Measurements from ENCODE around the gene ENPP3.

The ENPP3 gene

DNA sequence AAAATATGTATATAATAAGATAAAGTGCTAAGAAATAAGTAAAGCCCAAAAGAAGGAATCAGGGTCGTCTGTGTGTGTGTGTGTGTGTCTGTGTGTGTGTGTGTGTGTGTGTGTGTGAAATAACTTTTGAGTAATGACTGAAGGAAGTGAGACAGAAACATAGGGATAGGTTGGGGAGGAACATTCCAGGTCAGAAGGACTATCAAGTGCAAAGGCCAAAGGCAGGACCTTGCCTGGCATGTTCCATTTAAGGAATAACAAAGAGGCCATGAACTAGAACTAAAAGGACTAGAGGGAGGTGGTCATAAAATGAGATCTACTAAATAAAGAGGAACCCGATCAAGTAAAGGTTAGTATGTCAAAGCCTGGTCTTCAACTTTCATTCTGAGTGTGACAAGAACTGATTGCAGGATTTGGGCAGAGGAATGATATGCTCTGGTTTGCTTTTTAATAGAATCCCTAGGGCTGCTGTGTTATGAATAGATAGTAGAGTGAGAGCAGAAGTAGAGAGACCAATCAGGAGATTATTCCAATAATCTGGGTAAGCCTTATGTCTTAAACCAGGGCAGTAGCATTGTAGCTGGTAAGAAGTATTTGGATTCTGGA, 6.9 kb downstream of the ENPP3 start:
- DNase-seq: no peak

DNA sequence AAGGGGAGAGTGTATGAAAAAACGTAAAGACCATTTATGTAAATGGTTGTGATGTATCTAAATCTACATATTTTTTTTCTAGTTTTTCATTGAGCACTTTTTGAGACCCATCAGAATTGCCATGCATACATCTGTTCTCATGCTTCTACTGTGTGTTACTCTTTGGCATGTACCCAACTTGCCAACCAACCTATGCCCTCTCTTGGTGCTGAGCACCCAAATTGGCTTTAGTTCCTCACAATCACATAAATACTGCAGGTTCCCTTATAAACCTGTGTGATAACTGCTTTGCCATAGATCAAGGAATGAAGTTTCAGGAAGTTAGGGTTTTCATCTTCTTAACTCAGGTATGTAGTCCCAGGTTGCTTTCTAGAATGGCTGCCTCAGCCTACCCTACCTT, 7.8 kb downstream of the ENPP3 start:
- no peak for DNase-seq

DNA sequence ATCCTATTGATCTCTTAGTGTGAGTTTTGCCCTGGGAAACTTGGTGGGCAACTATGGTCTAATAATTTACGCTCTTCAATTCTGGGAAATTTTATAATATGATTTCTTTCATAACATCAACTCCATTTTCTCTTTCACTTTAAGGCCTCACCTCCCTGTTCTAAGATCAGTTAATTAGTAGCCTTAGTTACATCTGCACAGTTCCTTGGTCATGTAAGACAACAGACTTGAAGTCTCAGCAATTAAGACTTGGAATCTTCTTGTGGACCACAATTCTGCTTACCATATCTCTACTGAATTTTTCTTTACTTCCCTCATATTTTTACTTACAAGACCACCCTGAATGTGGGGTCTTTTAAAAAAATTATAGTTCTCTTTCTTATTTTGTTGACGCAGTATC, 8.7 kb downstream of the ENPP3 start:
- no peak for DNase-seq

GRCh38 chr6:131646249-131646670, 9.2 kb downstream of the ENPP3 start:
- DNase-seq: no peak

DNA sequence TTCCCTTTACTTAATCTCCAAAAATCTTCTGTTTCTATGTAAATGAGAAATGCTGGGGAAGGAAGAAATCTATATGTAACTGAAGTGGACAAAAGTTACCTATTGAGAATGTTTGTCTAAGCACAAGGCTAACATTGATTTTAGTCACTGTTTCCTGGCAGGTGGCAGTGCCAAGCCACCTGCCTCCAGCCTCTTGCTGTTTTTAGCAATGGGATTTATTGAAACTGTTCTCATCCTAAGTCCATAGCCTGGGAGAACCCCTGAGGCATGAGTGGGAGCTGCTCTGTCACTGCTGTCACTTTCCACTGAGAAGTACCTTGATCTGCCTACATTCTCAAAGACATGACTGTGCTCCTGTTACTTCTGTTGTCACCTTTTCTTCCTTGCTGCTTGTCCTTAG, 14.7 kb downstream of the ENPP3 start:
- DNase-seq: no peak

- no peak for DNase-seq
Observed at GRCh38 chr6:131652472-131652871, 15.4 kb downstream of the ENPP3 start.

DNA sequence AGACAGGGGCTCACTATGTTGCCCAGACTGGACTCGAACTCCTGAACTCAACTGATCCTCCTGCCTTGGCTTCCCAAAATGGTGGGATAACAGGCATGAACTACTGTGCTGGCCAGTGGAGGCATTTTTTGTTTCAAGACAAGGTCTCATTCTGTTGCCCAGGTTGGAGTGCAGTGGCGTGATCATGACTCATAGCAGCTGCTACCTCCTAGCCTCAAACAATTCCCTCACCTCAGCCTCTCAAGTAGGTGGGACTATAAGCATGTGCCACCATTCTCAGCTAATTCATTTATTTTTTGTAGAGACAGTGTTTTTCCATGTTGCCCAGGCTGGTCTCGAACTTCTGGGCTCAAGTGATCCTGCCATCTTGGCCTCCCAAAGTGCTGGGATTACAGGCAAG, 17.2 kb downstream of the ENPP3 start:
- no peak for DNase-seq

DNA sequence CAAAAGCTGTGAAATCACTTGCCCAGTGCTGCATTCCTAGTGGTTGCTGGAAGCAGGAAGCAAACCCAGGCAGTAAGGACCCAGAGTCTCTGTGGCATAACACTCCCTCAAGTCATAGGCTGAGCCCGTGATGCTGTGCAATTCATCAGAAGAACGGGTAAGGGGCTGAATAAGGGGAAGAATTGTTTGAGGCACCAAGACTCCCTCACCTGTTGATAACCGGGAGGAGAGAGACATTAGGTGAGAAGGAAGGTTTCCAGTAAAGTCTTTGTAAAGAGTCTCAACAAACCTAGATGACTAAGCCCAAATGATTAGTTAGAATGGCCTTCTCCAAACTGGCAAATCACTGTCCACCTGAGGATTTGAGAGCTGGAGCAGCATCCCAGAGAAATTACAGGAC, 18.3 kb downstream of the ENPP3 start:
- DNase-seq: no peak

GRCh38 chr6:131655951-131656350, 18.8 kb downstream of the ENPP3 start:
- no peak for DNase-seq

DNA sequence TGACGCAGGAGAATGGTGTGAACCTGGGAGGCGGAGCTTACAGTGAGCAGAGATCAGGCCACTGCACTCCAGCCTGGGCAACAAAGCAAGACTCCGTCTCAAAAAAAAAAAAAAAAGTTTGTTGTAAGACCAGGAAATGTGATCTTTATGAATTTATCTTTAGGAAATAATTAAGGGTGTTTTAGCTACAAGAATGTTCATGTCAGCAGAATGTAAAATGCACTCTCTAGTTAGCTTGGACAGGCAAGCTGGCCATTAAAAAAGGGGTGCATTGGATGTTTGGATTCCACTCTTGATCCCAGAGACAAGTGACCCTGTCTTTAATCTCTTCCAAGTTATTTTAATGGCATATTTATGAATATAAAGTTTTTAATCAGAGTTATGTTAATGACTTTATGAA, 19.6 kb downstream of the ENPP3 start:
- DNase-seq: no peak

- no peak for DNase-seq
Observed at GRCh38 chr6:131657222-131657621, 20.1 kb downstream of the ENPP3 start.

GRCh38 chr6:131657630-131658111, 20.6 kb downstream of the ENPP3 start:
- DNase-seq: no peak

DNA sequence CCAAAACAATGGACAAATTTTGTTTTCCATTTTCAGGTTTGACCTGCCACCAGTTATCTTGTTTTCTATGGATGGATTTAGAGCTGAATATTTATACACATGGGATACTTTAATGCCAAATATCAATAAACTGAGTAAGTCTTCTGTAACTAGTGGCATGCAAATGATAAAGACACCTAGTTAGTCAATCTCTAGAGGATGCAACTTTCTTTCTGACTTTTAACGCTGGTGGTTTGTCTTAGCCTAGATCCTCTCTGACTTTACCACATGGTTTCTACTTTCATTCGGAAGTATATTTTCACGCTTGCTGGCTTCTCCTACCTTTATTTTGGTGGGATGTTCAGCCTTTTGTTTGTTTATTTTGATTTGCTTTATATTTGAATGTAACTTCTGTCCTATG, 21.2 kb downstream of the ENPP3 start:
- DNase-seq: no peak

DNA sequence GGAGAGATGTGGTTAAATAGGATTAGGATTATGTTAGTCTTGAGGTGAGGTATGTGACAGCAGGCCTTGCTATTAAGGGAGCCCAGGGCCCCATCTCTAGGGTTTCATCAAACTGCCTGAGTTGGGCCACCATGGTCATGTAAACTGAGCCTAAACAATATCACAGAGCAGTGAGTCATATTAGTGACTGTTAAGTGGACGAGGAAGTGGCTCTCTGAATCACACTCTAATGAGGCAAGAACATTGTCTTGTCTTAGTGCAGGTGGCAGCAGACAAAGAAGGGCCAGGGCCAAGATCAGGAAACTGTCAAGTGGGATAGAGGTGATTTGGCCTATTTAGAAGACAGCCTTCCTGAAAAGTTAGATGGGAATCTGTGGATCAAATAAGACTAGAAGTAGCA, 23.1 kb downstream of the ENPP3 start:
- no peak for DNase-seq

GRCh38 chr6:131663578-131664165, 26.6 kb downstream of the ENPP3 start:
- DNase-seq: no peak

DNA sequence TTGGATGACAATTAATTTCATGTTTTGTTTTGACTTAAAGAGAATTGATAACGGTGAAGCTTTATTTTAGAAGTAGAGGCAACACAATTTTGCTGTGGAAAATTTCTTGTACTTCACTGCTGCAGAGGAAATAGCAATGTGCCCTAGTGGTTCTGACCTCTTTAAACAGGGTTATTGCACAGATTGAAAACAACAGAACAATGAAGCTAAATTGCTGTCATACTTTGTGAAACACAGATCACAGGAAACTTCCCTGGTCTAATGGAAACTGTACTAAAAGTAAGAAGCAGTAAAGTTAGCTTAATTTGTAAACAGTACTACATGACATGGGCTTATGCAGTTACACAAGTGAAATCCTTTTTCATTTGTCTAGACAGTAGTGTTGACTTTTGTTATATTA, 32.8 kb downstream of the ENPP3 start:
- no peak for DNase-seq

- no peak for DNase-seq
Observed at GRCh38 chr6:131673184-131673583, 36.1 kb downstream of the ENPP3 start.

DNA sequence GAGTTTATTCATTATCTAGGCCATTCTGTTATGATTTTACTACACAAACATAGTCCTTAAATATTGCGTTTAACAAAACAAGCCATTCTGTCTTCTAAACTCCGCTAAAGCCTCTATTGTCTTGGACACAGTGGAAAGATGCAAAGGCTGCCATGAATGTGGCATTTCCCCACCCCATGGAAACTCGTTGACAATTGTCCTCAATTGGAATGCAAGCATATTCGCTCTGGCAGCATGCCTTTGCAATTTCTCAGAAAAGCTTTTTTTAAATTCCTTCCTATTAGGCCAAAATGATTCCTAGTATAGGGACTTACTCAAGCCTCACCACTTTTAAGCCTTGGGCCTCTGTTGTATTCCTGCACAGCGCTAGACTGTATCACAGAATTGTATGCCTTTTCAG, 41.3 kb downstream of the ENPP3 start:
- DNase-seq: no peak

GRCh38 chr6:131680868-131681267, 43.8 kb downstream of the ENPP3 start:
- no peak for DNase-seq

GRCh38 chr6:131681585-131681984, 44.5 kb downstream of the ENPP3 start:
- no peak for DNase-seq

DNA sequence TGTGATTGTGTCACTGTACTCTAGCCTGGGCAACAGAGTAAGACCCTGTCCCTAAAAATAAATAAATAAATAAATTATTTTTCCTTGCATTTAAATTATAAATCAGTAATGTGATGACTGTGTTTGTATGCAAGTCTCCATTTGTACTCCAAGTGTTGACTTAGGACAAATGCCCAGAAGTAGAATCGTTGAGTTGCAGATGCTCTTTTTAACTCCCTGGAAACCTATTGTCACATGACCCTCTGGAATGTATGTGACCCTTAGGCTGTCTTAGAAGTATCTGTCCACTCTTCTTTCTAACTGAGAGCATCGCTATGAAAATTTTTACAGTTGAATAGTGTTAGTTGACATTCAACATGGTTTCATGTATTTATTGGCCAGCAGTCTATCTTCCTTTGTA, 45.3 kb downstream of the ENPP3 start:
- no peak for DNase-seq

- DNase-seq: no peak
Observed at GRCh38 chr6:131683479-131683878, 46.4 kb downstream of the ENPP3 start.

DNA sequence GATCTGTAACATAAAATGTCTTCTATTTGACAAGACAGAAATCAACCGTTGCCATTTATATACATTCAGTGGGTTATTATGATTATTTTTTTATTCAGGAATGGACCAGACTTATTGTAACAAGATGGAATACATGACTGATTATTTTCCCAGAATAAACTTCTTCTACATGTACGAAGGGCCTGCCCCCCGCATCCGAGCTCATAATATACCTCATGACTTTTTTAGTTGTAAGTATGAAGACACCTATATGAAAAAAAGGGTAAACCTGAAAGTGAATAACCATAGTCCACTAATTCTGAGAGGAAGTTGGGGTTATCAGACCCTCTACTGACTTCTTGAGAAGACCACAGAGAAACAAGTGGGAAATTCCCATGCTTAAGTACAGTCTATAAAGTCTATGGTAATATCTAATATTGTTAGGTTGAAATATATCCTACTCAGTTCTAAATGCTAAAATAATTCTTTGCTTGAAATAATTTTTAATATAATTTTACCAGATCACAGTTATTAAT, 48.2 kb downstream of the ENPP3 start:
- DNase-seq: no peak

DNA sequence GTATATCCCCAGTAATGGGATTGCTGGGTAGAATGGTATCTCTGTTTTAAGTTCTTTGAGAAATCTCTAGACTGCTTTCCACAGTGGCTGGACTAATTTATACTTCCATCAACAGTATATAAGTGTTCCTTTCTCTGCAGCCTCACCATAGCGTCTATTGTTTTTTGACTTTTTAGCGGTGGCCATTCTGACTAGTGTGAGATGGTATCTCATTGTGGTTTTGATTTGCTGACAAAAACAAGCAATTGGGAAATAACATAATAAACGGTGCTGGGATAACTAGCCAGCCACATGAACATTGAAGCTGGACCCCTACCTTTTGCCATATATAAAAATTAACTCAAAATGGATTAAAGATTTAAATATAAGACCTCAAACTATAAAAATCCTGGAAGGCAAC, 49.9 kb downstream of the ENPP3 start:
- DNase-seq: no peak

- no peak for DNase-seq
Observed at GRCh38 chr6:131688286-131688685, 51.2 kb downstream of the ENPP3 start.

All from activated effector memory CD4-positive, alpha-beta T cell treated with Interleukin-2 at 50 U/mL for 16 hours (primary cell).